ENCODE results near the gene KCNK10. TPM values are rescaled to one million over a fixed set of nuclear protein-coding genes. Genes with fewer than 3 reads are reported as not detected.

Gene KCNK10
- total RNA-seq (2022; extraction: Qiagen RNA extraction; ENCODE audit: low read depth) = not detected in 5 replicates

GRCh38 chr14:88323086-88323522, at the start of gene KCNK10:
TSS of gene KCNK10 (minus strand) at chr14:88323269. CDS start at chr14:88322798, 471 bp downstream.

Other genes starting within 250 kb of the KCNK10 start
- 3.7 to 5.4 TPM (median 4.4 TPM) in 5 replicates for gene SPATA7, start 62.4 kb upstream of the KCNK10 start, total RNA-seq (2022; extraction: Qiagen RNA extraction; ENCODE audit: low read depth)
- 7.3 to 9.7 TPM (median 8.5 TPM) in 5 replicates for gene PTPN21, start 231.7 kb upstream of the KCNK10 start, total RNA-seq (2022; extraction: Qiagen RNA extraction; ENCODE audit: low read depth)
- 54.4 to 68.8 TPM (median 67.0 TPM) in 5 replicates for gene ZC3H14, start 239.8 kb upstream of the KCNK10 start, total RNA-seq (2022; extraction: Qiagen RNA extraction; ENCODE audit: low read depth)

Data from A549 treated with DMSO at 1 μM for 4 hours (cell line).